Amniotic epithelial cell (primary cell): ENCODE results near the gene TGFA.

ENCODE experiments used
- DNase-seq: peaks from one replicate; pipeline ENCODE4 v3.0.0-alpha.2; 2010; ENCODE audit warnings: low read depth

TGFA gene

DNA sequence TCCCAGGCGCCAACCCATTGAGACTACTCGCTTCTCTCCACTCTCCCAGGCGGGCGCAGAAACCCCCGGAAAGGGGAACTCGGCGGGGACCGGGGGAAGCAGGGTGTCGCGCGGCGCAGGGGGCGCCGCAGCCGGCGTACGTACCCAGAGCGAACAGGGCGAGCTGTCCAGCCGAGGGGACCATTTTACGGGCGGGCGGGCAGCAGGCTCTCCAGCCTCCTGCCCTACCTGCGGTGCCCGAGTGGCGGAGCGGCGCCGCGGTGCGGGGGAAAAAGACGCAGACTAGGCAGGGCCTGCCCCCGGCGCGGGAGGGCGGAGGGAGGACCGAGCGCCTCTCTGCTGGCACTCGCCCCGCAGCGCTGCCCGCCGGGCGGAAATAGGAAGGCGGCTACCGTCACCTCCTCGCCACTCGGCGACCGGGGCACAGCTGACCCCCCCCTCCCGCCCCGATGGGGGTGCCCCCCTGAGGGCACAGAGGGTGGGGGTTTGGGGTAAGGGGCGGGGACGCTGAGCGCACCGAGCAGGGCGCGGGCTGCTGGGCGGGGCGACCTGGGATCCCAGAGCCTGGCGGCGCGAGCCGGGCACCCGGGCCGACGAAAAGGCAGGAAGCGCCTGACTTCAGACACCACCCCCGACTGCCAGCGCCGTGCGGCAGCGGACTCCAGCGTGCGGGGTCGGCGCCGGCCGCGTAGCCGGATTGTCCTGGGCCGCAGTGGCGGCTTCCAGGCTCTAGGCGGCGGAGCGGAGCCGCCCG is at the start of gene TGFA:
Gene TGFA, minus strand, starts transcription at position 243 of the 754 bp plus-strand sequence. Its CDS starts 59 bp downstream, at position 184.
- DNase-seq: peak; percentile 4

GRCh38 chr2:70603066-70603465 is 49.4 kb upstream of the TGFA start:
- no peak for DNase-seq

- DNase-seq: no peak
Measured at GRCh38 chr2:70598197-70598596, 44.6 kb upstream of the TGFA start.

DNA sequence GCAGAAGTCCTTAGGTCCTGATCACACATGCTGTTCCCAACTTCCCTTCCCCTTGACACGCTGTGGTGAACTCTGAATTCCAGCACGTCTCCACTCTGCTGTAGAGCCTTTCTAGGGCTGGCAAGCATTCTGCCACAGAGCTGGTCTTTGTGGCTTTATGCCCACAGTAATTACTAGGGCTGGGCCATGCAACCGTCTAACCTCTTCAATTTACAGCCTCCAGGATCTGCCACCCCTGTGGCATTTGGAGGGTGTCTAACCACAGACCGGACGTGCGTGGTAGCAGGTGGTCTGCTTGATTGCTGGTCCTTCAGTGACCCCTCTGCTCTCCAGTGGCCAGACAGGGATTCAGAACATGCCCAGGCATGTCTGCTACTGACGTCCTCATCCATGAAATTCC is 43.1 kb upstream of the TGFA start:
- no peak for DNase-seq

- no peak for DNase-seq
Measured at GRCh38 chr2:70596293-70596692, 42.7 kb upstream of the TGFA start.

DNA sequence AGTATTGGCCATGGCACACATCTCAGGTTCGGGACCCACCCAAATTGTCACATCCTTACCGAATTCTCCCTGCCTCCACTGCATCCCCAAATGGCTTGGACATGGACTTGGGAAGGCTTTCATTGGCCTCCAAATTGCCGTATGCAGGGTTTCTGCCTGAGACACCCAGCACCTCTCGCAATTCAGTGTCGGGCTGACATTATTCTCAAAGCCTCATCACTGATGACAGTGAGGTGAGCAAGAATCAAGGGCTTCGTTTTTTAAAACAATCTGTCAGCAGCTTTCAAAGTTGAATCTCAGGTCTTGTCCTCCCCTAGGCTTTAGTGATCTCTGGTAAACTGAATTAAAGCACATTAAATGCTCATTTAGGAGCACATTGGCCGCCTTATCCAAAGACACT is 29.5 kb upstream of the TGFA start:
- no peak for DNase-seq

GRCh38 chr2:70580352-70580751 is 26.7 kb upstream of the TGFA start:
- no peak for DNase-seq

GRCh38 chr2:70574618-70575017 is 21.0 kb upstream of the TGFA start:
- no peak for DNase-seq

GRCh38 chr2:70574109-70574508 is 20.5 kb upstream of the TGFA start:
- no peak for DNase-seq

DNA sequence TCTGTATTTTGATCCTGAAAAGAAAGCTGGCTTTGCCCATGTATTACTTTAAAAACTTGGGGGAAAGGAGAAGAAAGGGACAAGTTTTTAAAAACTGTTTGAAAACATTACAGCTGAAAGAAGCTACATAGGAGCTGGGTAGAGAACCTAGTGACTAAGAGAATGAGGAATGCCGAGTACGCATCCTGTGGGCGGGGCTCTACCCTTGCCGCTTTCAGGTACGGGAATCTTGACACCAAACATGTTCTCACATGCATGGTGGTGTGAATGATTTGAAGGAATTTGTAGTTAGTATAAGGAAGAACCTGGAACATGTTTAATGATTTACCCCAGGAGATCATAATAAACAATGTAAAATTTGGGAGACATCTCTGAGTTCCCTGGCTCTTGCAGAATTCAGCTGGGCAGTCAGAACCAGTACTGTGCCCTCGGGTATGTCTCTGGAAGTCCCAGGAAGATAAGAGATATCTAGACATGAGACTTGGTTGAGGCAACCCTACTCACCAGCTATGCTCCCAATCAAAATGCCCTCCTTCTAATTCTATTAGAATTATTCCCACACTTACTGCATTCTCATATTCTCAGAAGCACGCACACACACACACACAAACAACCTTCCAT is 16.5 kb upstream of the TGFA start:
- DNase-seq: no peak

DNA sequence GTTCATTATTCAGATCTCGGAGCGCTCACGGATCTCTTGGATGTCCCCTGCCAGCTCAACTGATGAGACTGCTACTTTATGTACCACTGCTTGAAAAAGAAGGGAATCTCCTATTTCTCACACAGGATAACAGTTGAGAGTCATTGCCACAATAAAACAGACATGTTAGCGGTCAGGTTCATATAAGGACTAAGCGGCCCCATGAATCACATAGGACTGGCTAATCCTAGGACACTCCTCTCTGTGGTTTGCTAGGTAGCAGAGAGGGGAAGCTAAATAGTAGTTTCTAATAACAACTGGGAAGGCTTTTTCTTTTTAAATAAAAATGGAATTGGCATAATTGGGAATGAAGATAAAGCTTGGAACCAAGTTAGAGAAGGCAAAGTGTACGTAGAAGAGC is 15.9 kb upstream of the TGFA start:
- DNase-seq: no peak

DNA sequence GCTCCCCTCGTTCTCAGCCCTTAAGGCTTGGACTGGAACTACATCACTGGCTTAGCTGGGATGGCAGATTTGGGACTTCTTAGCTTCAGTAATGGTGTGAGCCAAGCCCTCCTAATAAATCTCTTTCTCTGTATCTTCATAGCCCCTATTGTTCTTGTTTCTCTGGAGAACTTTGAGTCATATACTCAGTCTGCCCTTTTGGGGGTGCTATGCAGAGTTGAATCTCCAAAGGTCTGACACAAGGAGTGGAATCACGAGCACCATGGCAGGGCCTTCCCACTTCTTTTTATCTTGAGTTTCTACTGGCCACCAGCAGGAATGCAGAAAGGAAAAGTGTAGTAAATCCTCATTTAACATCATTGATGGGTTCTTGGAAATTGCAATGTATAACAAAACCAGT is 13.3 kb upstream of the TGFA start:
- DNase-seq: no peak

GRCh38 chr2:70566464-70566863 is 12.8 kb upstream of the TGFA start:
- no peak for DNase-seq

- DNase-seq: no peak
Measured at GRCh38 chr2:70565039-70565731, 11.6 kb upstream of the TGFA start.

DNA sequence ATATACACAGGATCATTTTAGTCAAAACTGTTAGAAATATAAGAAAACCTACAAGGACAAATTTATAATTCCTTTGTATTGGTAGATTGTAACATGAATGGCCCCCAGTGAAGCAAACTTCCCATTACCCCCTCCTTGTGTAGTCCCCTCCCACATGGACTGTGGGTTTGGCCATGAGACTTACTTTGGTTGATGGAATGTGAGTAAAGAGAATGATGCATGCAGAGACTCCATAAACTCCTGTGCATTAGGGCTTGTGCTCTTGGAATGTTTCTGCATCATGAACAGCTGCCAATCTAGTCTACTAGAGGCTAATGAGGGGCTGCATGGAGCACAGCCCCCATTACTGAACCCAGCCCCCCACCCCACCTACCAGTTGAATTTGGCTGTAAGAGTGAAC is 8.3 kb upstream of the TGFA start:
- DNase-seq: no peak

DNA sequence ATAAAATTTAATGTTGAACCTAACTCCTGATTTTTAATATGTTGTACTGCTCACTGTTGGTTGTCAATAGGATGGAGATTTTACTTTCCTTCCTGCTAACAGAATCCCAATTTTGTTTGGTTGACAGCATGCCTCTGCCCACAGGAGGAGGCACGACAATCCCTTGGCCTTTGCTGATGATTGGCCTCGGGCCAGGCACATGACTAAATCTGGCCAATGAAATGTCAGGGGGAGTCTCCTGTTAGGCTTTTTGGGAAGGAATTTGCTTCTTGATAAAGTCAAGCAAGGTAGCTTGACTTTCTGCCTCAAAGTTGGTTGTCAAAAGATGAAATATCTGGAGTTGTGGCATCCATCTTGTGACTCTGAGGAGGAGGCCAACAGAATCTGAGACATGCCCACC is 6.8 kb upstream of the TGFA start:
- no peak for DNase-seq

- no peak for DNase-seq
Measured at GRCh38 chr2:70560040-70560439, 6.4 kb upstream of the TGFA start.

GRCh38 chr2:70558195-70558808 is 4.7 kb upstream of the TGFA start:
- DNase-seq: no peak

DNA sequence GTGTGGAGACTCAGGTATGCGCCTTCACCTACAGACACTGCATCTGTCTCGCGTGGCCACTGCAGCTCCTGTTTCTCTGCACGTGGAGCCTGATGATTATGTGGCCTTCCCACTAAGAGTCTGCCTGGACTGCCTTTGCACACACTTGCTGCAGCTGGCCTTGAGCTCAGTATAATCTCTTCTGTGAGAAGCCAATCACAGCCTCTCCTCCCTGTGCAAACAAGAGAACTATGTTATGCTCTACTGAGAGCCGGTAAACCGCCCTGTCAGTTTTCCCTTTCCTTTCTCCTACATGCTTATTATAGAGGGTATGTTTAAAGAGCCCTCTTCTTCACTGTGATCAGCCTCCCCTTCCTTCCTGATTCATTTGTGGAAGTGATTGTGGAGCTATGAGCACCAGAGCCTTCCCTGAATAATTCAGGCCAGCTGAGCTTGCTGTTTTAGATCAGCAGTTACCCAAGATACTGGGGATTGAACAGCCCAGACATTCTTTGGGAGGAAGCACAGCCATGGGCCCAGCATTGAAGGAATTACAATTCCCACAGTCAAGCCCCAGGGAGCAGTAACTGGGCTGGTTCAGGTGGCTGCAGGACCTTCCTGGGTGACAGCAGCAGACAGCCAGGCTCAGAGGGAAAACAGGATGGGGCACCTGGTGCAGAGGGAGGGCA is 3.7 kb upstream of the TGFA start:
- no peak for DNase-seq

DNA sequence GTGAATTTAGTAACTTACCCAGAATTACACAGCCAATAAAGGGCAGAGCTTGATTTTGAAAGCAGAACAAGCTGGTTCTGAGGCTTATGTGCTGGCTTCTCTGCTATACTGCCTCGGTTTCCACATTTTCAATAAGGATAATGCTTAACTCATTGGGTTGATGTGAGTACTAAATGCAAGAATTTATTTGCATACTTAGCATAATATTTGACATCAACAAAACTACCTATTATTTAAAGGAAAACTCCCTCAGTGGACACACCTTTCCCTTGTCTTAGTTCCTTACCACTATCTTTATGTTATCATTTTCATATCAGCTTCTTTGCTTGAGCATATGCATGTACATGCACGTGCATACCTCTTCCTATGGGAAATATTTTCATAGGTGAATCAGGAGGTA is 3.0 kb upstream of the TGFA start:
- DNase-seq: no peak

GRCh38 chr2:70554338-70554892 is 789 bp upstream of the TGFA start:
- DNase-seq: no peak

DNA sequence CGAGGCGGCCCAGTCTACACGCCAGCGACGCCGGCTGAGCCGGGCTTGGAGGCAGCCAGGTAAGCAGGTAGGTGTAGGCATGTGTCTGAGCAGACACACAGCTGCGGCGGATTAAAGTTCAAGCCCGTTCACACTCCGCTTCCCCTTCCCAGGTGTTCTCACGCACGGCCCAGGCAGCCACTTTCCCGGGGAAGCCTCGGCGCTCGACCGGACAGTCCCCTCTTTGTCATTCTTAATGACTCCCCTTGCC is 367 bp downstream of the TGFA start:
- DNase-seq: no peak
